Activated CD4-positive, alpha-beta T cell treated with anti-CD3 and anti-CD28 coated beads, Interleukin-2, amount 50 U/mL, for 4 hours (primary cell): ENCODE measurements around the gene FCGBP.
"Not testable (repeated sequence)": the region's sequence is repeated elsewhere in the genome, so short reads cannot be mapped to it uniquely, and the experiment has no call there.

ENCODE experiments used
- DNase-seq, 2 experiments: peaks; one replicate each; pipeline ENCODE4 v3.0.0-alpha.2; 2020

The FCGBP gene

GRCh38 chr19:39916236-39916635 lies 18.2 kb downstream of the FCGBP start:
- no peak for DNase-seq

- no peak for DNase-seq
Measured at GRCh38 chr19:39915848-39916215, 18.6 kb downstream of the FCGBP start.

GRCh38 chr19:39915101-39915847 lies 19.2 kb downstream of the FCGBP start:
- DNase-seq: no peak

- no peak for DNase-seq
Measured at GRCh38 chr19:39913682-39914333, 20.6 kb downstream of the FCGBP start.

GRCh38 chr19:39908803-39909202 lies 25.6 kb downstream of the FCGBP start:
- DNase-seq: no peak

- no peak for DNase-seq
Measured at GRCh38 chr19:39906820-39907611, 27.4 kb downstream of the FCGBP start.

- no peak for DNase-seq
Measured at GRCh38 chr19:39906283-39906682, 28.2 kb downstream of the FCGBP start.

GRCh38 chr19:39903486-39904091 lies 30.8 kb downstream of the FCGBP start:
- DNase-seq: not testable (repeated sequence)

- not testable (repeated sequence) for DNase-seq
Measured at GRCh38 chr19:39902326-39902725, 32.1 kb downstream of the FCGBP start.

GRCh38 chr19:39901681-39902080 lies 32.8 kb downstream of the FCGBP start:
- not testable (repeated sequence) for DNase-seq

- DNase-seq: not testable (repeated sequence)
Measured at GRCh38 chr19:39898858-39899257, 35.6 kb downstream of the FCGBP start.

GRCh38 chr19:39897511-39898245 lies 36.8 kb downstream of the FCGBP start:
- DNase-seq: peak; percentile 55 to 58

GRCh38 chr19:39895096-39895495 lies 39.3 kb downstream of the FCGBP start:
- DNase-seq: not testable (repeated sequence)

GRCh38 chr19:39894236-39894606 lies 40.2 kb downstream of the FCGBP start:
- not testable (repeated sequence) for DNase-seq

- DNase-seq: not testable (repeated sequence)
Measured at GRCh38 chr19:39893366-39894235, 40.8 kb downstream of the FCGBP start.

- DNase-seq: not testable (repeated sequence)
Measured at GRCh38 chr19:39892506-39892902, 41.9 kb downstream of the FCGBP start.

GRCh38 chr19:39891660-39892505 lies 42.6 kb downstream of the FCGBP start:
- not testable (repeated sequence) for DNase-seq

GRCh38 chr19:39890755-39891551 lies 43.5 kb downstream of the FCGBP start:
- no peak for DNase-seq
